HG03025 (cell line): Measurements from ENCODE around the gene MFAP4.

Experiments
- ATAC-seq: cut with Tn5 transposase; IDR thresholded peaks from one replicate; pipeline ENCODE4 v1.9.1; 2021; ENCODE audit warnings: mild to moderate bottlenecking, moderate library complexity; ENCODE audit not compliant: unreplicated experiment, low FRiP score

Gene MFAP4

GRCh38 chr17:19410875-19411620, 24.1 kb upstream of the MFAP4 start, which contains the start of gene RNF112:
Gene RNF112, plus strand, starts transcription at chr17:19411232. Its CDS starts 177 bp downstream, at chr17:19411409.
- ATAC-seq = no peak

GRCh38 chr17:19410091-19410490, 23.1 kb upstream of the MFAP4 start:
- ATAC-seq = no peak

- ATAC-seq = no peak
Measured at GRCh38 chr17:19409509-19409908, 22.5 kb upstream of the MFAP4 start.

DNA sequence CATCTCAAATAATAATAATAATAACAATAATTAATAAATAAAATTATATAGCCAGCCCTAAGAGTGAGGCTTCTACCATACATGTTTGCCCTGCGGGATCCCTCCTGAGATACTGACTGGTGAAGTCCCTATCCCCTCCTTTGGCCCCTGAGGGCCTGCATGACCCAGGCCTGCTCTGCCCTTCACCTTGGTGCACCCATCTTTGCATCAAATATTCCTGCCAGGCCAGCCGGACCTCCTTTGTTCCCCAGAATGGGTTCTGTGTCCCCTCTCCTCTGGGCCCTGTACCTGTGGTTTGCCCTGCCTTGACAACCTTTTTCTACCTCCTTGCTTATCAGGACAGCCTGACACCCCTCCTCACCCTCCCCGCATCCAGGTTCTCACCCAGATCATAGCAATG, 22.1 kb upstream of the MFAP4 start:
- no peak for ATAC-seq

DNA sequence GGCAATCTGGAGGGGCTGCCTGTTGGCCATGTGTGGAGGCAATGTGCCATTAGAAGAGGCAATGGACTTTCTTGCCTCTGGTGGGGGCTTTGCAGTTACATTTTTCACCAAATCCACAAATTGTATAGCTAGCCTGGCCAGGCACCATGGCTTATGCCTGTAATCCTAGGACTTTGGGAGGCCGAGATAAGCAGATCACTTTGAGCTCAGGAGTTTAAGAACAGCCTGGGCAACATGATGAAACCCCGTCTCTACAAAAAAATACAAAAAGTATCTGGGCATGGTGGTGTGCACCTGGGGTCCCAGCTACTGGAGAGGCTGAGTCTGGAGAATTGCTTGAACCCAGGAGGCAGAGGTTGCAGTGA, 21.3 kb upstream of the MFAP4 start:
- no peak for ATAC-seq

GRCh38 chr17:19407601-19408345, 20.8 kb upstream of the MFAP4 start:
- ATAC-seq = no peak

- ATAC-seq = no peak
Measured at GRCh38 chr17:19405114-19405513, 18.1 kb upstream of the MFAP4 start.

- no peak for ATAC-seq
Measured at GRCh38 chr17:19404264-19404663, 17.3 kb upstream of the MFAP4 start.

GRCh38 chr17:19403021-19403420, 16.0 kb upstream of the MFAP4 start:
- no peak for ATAC-seq

DNA sequence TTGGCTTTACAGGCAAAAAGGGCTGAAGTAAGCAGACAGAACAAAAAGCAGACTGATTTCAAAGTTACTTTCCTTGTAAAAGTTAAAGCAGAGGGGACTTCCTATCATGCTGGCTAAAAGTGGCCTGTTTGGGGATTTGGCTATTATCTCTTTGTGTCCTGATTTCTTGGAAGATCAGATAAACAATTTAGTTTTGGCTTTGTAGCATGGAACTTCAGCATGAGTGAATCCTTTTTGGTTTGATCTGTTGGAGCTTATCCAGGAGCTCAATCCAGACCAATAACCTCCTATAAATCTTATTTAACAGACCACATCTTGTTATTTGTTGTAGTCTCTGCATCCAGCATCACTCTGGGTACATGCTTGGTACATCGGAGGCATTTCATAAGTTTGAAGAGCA, 15.2 kb upstream of the MFAP4 start:
- no peak for ATAC-seq

- no peak for ATAC-seq
Measured at GRCh38 chr17:19401321-19402010, 14.5 kb upstream of the MFAP4 start.

DNA sequence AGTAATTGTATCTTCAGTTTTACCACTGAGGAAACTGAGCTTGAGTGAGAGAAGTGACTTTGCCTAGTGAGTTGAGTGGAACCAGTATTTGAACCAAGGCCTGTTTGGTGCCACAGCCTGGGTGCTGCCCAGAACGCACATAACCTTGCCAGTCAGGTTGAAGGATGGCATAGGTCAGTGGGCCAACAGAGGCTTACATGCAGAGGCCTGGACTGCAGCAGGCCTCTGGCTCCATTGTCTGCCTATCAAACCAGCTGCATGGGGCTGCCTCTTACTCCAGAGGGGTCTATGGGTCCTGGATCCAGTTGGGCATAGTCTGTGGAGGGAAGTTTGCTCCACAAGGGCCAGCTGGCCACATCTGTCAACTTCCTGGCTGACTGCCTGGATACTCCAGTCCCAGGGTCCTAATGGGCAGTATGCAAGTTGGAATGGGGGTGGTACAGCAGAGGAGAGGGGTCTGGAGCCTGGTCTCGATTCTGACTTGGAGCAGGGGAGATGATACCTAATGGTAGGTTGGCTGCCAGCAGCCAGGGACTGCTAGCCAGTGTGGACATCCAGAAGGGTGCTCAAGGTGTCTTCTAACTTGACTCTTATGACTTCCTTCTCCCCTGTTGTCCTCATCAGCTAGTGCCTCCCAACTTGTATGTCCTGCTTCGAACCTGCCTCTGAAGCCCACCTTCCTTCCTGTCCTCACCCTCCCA, 12.9 kb upstream of the MFAP4 start:
- ATAC-seq = no peak

DNA sequence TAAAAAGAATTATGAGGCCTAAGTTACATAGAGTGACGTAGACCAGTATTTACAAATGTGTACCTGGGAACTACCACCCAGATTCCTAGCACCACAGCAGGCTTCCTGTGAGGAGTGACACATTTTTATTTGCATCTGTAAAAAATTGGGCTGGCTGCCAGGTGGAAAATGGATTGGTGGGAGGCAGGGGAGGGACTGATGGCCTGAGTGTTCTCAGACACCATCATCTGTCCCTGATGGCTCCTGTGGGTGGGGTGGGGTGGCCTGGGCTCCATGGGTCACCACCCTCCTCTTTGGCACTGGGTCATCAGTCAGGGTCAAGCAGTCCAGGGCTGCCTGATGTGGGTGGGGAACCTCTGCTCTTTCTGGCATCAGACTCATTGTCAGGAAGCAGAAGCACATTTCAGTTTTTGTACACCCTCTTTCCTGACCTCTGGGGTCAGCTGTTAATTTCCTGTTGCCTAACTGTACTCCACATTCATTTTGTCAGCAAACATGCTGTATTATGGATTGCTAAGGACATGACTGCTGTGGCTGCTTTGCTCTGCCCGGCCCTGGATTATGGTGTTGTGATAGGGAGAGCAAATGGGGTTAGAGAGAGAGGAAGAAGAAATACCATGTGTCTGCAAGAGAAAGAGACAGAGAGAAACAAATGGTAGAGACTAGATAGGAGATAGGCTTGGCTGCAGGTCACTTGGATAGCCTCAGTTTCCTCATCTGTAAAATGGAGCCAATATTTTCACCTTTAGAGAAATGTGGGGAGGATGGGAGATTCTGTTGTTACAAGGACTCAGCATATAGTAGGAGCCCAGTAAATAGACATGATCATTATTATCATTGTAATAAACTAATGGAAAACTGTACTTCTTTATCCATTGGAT, 11.6 kb upstream of the MFAP4 start:
- ATAC-seq = no peak

GRCh38 chr17:19397556-19398041, 10.6 kb upstream of the MFAP4 start:
- ATAC-seq = no peak

DNA sequence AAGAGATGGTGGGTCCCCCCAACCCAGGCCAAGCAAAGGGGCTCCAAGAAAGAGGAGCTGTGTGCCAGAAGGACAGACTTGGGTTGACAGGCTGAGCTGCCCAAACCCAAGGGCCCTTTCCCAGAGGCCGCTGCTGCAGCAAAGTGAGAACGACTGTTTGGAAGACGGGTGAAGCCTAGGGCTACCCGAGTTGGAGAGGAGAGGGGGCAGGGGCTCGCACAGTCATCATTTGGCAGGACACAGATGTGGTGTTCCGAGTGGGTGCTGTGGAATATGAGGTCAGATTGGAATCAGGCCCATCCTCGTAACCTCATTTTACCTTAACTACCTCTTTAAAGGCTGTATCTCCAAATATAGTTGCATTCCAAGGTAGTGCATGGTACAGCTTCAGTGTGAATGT, 5.3 kb upstream of the MFAP4 start:
- no peak for ATAC-seq

GRCh38 chr17:19391432-19391831, 4.4 kb upstream of the MFAP4 start:
- no peak for ATAC-seq

- ATAC-seq = no peak
Measured at GRCh38 chr17:19390951-19391350, 4.0 kb upstream of the MFAP4 start.

- no peak for ATAC-seq
Measured at GRCh38 chr17:19388791-19389785, 2.1 kb upstream of the MFAP4 start.
